NCI-H1105 (cell line): ENCODE results near the gene DYSF.

Experiments used
- DNase-seq: peaks from one replicate; lab custom pipeline; 2025; lab: John Stamatoyannopoulos, UW

DYSF gene

GRCh38 chr2:71675296-71675695 lies 221.9 kb downstream of the DYSF start:
- DNase-seq = peak; percentile 76

GRCh38 chr2:71678874-71679273 lies 225.5 kb downstream of the DYSF start:
- DNase-seq = no peak

GRCh38 chr2:71679491-71679890 lies 226.1 kb downstream of the DYSF start:
- peak; percentile 49 for DNase-seq

GRCh38 chr2:71680925-71681324 lies 227.6 kb downstream of the DYSF start:
- DNase-seq = no peak

GRCh38 chr2:71681626-71682025 lies 228.3 kb downstream of the DYSF start:
- DNase-seq = no peak

- no peak for DNase-seq
Measured at GRCh38 chr2:71682341-71682740, 229.0 kb downstream of the DYSF start.

- DNase-seq = no peak
Measured at GRCh38 chr2:71683070-71683469, 229.7 kb downstream of the DYSF start.

- no peak for DNase-seq
Measured at GRCh38 chr2:71683666-71684065, 230.3 kb downstream of the DYSF start.

GRCh38 chr2:71684226-71685072 lies 231.1 kb downstream of the DYSF start:
- DNase-seq = no peak

- DNase-seq = no peak
Measured at GRCh38 chr2:71685073-71685848, 231.9 kb downstream of the DYSF start.

- DNase-seq = no peak
Measured at GRCh38 chr2:71685941-71686611, 232.7 kb downstream of the DYSF start.

GRCh38 chr2:71686781-71687180 lies 233.4 kb downstream of the DYSF start:
- DNase-seq = no peak

- DNase-seq = no peak
Measured at GRCh38 chr2:71687412-71687811, 234.1 kb downstream of the DYSF start.

GRCh38 chr2:71688530-71688929 lies 235.2 kb downstream of the DYSF start:
- no peak for DNase-seq

GRCh38 chr2:71689393-71689792 lies 236.0 kb downstream of the DYSF start:
- DNase-seq = no peak

GRCh38 chr2:71689968-71690834 lies 236.8 kb downstream of the DYSF start:
- DNase-seq = no peak

GRCh38 chr2:71690876-71691475 lies 237.6 kb downstream of the DYSF start:
- no peak for DNase-seq

- no peak for DNase-seq
Measured at GRCh38 chr2:71691747-71692441, 238.5 kb downstream of the DYSF start.

- no peak for DNase-seq
Measured at GRCh38 chr2:71692621-71693277, 239.4 kb downstream of the DYSF start.
